Gastrocnemius medialis (tissue), 4 donors: ENCODE measurements around the gene UBA3. TPM values are rescaled to one million over a fixed set of nuclear protein-coding genes. Genes with fewer than 3 reads are reported as not detected.

Experiments used
- ATAC-seq, 2 donors: fragments of 150-250 bp; one replicate each; pipeline ENCODE4 v1.9.1; 2016
- DNase-seq, 2 donors: peaks; one replicate each; pipeline ENCODE4 v3.0.0-alpha.2; 2019
- H3K27ac ChIP-seq, 4 donors: fragments of 200-600 bp; sonication (generic); 1 replicate in 1 of 4; 2 replicates in 3 of 4; pipeline ENCODE4 v1.5.1; 2016 to 2018; ENCODE audit warnings: mild to moderate bottlenecking in 2 of 4, moderate library complexity in 1 of 4
- H3K27me3 ChIP-seq, 3 donors: fragments of 200-600 bp; sonication (generic) in 2 of 3; 1 replicate in 1 of 3; 2 replicates in 2 of 3; pipeline versions ENCODE4 v1.5.1 to v1.6.0; 2016 to 2019; ENCODE audit warnings: mild to moderate bottlenecking in 1 of 3, moderate library complexity in 1 of 3
- H3K36me3 ChIP-seq, 2 donors: fragments of 200-600 bp; sonication (generic) in 1 of 2; one replicate each; pipeline ENCODE4 v1.5.1; 2017 to 2018
- H3K4me1 ChIP-seq, 2 donors: fragments of 200-600 bp; sonication (generic) in 1 of 2; one replicate each; pipeline ENCODE4 v1.5.1; 2016 to 2017; ENCODE audit warnings: mild to moderate bottlenecking in 2 of 2
- H3K4me3 ChIP-seq, 4 donors: fragments of 200-600 bp; sonication (generic) in 3 of 4; 1 replicate in 1 of 4; 2 replicates in 3 of 4; pipeline ENCODE4 v1.5.1; 2016 to 2019; ENCODE audit warnings: mild to moderate bottlenecking in 2 of 4
- H3K9me3 ChIP-seq, 3 donors: fragments of 200-600 bp; sonication (generic) in 2 of 3; 1 replicate in 1 of 3; 2 replicates in 2 of 3; pipeline ENCODE4 v1.5.1; 2016 to 2019
- POLR2A ChIP-seq, 2 donors: fragments of 450-650 bp; IDR thresholded peaks; one replicate each; pipeline ENCODE4 v1.6.1; 2017; ENCODE audit warnings: antibody characterized with exemption in 2 of 2, mild to moderate bottlenecking in 2 of 2, moderate library complexity in 2 of 2
- in situ Hi-C, 4 donors: fragments of 200-750 bp; cut with MboI; loops; one replicate each; pipeline versions ENCODE4 v1.15.0 to v1.8.0; 2017; ENCODE audit warnings: low sequenced_read_pairs in 4 of 4
- intact Hi-C: fragments of 100-400 bp; cut with DNase I; formaldehyde crosslinking; loops from one replicate; pipeline ENCODE4 v1.15.1; 2023; ENCODE audit warnings: low total_unique reads
- total RNA-seq, 4 donors: library from RNA; depleted of rRNA; stranded (reverse); fragments of >200 nt; gene quantifications; one replicate each; pipeline versions ENCODE4 v1.1.0 to v1.2.3, GENCODE V29; 2016
- TF ChIP-seq, protein P1 (sequence below), 5 experiments: fragments of 450-650 bp in 3 of 5; fragments of 200-600 bp in 2 of 5; sonication (generic) in 2 of 5; IDR thresholded peaks in 4 of 5; conservative IDR thresholded peaks in 1 of 5; 1 replicate in 4 of 5; 2 replicates in 1 of 5; pipeline ENCODE4 v1.5.1; 2016 to 2019; ENCODE audit warnings: antibody characterized with exemption in 5 of 5, mild to moderate bottlenecking in 3 of 5, moderate library complexity in 3 of 5

UBA3 gene
- total RNA-seq, 4 donors from 2014 or later = 29.3 to 42.2 (median 36.0) TPM

DNA sequence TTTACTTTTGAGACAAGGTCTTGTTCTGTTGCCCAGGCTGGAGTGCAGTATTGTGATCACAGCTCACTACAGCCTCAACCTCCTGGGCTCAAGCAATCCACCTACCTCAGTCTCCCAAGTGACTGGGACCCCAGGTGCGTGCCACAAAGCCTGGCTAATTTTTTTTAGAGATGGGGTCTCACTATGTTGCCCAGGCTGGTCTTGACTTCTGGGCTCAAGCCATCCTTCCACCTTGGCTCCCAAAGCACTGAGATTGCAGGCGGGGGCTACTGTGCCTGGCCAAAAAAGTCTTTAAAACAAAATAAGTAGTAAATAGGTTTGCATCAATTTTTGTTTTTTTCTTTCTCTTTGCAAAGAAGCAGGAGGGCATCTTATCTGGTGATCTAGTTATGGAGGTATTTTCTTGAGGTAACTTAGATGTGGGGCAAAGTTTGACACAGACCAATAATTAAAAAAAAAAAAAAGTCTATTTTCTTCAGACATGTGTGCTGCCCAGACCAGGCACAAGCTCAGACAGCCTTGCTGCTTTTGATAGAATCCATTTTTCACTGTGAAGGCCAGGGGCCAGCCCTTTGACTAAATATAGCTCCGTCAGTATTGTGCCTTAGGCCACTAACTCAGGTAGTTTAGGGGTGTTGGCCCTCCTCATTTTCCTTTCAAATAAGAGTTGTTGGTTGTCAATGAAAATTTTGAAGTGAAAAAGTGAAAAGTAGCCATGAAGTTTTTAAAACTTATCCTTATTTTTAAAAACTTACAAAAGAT lies 7.0 kb upstream of the UBA3 start:
- Histone ChIP-seq H3K27me3 (no peaks in the 10 kb centered on the region), H3K9me3 (no peaks in the 10 kb centered on the region), H3K4me3 (peak overlapping the region; percentile 85 to 97 (median 88)), H3K27ac (peak overlapping the region; percentile 95 to 99 (median 97)), H3K36me3 (no peaks in the 10 kb centered on the region), H3K4me1 (peaks cover 79 to 82% of the 10 kb centered on the region in 2 donors)
- ATAC-seq = no peak
- TF ChIP-seq, protein P1, sequence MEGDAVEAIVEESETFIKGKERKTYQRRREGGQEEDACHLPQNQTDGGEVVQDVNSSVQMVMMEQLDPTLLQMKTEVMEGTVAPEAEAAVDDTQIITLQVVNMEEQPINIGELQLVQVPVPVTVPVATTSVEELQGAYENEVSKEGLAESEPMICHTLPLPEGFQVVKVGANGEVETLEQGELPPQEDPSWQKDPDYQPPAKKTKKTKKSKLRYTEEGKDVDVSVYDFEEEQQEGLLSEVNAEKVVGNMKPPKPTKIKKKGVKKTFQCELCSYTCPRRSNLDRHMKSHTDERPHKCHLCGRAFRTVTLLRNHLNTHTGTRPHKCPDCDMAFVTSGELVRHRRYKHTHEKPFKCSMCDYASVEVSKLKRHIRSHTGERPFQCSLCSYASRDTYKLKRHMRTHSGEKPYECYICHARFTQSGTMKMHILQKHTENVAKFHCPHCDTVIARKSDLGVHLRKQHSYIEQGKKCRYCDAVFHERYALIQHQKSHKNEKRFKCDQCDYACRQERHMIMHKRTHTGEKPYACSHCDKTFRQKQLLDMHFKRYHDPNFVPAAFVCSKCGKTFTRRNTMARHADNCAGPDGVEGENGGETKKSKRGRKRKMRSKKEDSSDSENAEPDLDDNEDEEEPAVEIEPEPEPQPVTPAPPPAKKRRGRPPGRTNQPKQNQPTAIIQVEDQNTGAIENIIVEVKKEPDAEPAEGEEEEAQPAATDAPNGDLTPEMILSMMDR (IDR thresholded peaks at IDR 0.05 in 4 of 5, conservative IDR thresholded peaks at IDR 0.05 in 1 of 5) = no peak
- TF ChIP-seq POLR2A (IDR thresholded peaks at IDR 0.05) = no peak
- in situ Hi-C loops (no loop called here), intact Hi-C loops (loop anchor here (2.0 kb wide), 1 partner anchor 32 kb away; no protein-coding TSS in a partner anchor)
- peak in 1 of 2 donors; percentile 57 for DNase-seq

DNA sequence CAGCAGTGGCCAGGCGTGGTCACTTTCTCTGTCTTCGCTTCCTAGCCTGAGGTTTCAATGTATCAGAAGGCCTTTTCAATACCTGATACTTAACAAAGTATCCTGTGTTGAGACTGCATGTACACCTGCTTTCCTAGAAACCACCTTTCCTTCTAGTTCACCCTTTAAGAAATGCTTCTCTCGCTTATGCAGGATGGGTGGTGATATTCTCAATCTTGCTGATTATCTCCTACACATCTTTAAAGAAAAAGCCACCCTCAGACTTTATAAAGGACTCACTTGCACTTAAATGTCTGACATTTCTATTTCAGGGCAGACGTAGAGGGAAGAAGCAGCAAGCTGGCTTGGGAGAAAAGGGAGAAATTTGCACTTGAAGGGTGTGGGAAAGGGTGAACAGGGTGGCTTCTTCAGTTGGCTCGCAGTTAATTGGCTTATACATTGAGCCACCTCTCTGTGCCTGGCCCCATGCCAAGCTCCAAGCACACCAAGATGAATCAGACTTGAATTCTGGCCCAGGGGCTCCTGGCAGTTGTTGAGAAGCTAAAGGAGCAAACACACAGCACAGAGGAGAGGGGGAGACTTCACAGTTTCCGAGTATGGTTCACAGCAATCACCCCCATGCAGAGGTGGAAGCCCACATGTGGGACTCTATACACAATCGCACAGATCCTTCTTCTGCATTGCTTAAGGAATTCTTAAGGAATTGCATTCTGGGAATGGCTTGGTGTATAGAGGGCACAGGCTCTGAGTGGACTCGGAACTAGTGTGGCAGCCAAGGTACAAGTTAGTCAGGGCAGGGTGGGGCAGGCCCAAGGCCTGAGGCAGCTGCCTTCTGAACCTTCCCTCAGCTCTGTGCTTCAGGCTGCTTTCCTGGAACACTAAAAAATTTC lies 5.9 kb upstream of the UBA3 start:
- Histone ChIP-seq H3K27me3 (no peaks in the 10 kb centered on the region), H3K4me1 (peaks cover 77 to 80% of the 10 kb centered on the region in 2 donors), H3K27ac (peak overlapping the region; percentile 95 to 99 (median 97)), H3K4me3 (peak overlapping the region; percentile 85 to 97 (median 88)), H3K9me3 (no peaks in the 10 kb centered on the region), H3K36me3 (no peaks in the 10 kb centered on the region)
- in situ Hi-C loops = no loop called here
- peak; percentile 51 to 61 for TF ChIP-seq POLR2A (IDR thresholded peaks at IDR 0.05)
- TF ChIP-seq, protein P1 (IDR thresholded peaks at IDR 0.05 in 4 of 5, conservative IDR thresholded peaks at IDR 0.05 in 1 of 5) = no peak
- intact Hi-C loops = loop anchor here (2.0 kb wide), 1 partner anchor 33 kb away; no protein-coding TSS in a partner anchor
- DNase-seq (peak; percentile 89 to 96), ATAC-seq (peak; percentile 53 to 57)

DNA sequence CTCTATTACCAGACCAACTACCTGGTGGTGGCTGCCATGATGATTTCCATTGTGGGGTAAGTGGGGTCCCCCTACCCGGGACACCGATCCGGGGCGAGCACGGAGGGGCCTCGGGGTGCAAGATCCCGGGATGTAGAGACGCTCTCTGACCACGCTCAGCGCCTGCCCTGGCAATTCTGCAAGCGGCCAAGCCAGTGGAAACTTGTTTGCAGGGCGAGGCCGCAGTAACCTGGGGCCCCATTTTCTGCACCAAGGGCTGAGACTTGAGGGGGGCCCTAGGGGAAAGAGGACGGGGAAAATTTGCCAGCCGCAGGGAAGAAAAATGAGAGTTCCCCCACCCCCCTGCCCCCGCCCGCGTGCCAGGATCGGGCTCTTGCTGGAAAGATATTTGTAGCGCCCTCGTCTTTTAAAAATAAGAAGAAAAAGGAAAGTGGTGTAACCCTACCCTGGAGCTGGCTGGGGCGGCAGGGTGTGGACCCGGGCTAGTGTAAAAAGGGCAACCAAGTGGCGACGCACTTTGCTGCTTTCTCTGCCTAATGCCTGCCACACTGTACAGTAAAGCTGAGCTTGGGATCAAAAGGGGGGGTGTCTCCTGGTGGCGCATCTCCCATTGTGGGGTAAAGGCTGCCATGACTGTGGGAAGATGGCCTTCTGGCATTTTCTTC lies 5.1 kb upstream of the UBA3 start:
- intact Hi-C loops (no loop called here), in situ Hi-C loops (no loop called here)
- Histone ChIP-seq H3K36me3 (no peaks in the 10 kb centered on the region), H3K4me3 (peak overlapping the region; percentile 85 to 97 (median 88)), H3K9me3 (no peaks in the 10 kb centered on the region), H3K27ac (peak overlapping the region; percentile 95 to 99 (median 97)), H3K4me1 (peaks cover 76 to 79% of the 10 kb centered on the region in 2 donors), H3K27me3 (no peaks in the 10 kb centered on the region)
- ATAC-seq (peak; percentile 3 to 7), DNase-seq (peak in 1 of 2 donors; percentile 56)
- TF ChIP-seq, protein P1 (IDR thresholded peaks at IDR 0.05 in 4 of 5, conservative IDR thresholded peaks at IDR 0.05 in 1 of 5) = no peak
- TF ChIP-seq POLR2A (IDR thresholded peaks at IDR 0.05) = no peak

DNA sequence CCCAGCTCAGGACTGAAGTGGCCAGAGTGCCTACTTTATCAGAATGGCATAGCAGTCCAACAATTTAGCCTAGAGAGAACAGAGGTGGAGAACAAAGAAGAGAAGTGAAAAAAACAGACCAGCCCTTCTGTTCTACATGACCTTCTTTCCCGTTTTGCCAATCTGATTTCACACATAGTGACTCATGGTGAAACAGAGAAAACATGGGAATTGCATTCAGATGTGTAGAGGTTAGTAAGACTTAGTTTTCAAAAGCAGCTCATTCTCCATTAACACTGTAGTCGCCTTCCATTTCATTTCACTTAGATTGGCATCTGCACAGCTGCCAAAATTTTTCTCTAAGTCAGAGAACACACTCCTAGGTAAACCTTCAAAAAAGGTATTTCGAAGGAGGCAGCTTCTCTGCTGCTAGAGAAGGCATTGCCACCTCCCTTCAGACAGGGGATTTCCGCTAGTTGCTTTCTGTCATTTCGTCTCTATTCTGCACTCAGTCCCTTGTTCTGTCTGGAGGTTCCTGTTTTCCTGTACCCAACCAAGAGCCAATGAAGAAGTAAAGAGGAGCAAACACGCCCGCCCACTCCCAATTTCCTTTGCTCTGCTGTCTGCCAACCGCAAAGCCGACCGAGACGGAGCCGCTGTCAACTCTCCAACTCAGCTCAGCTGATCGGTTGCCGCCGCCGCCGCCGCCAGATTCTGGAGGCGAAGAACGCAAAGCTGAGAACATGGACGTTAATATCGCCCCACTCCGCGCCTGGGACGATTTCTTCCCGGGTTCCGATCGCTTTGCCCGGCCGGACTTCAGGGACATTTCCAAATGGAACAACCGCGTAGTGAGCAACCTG lies 4.4 kb upstream of the UBA3 start, which contains the start of gene ARL6IP5:
Gene ARL6IP5, plus strand, starts transcription at position 612 of the 842 bp plus-strand sequence. Its CDS starts 111 bp downstream, at position 723.
- Histone ChIP-seq H3K9me3 (no peaks in the 10 kb centered on the region), H3K27me3 (no peaks in the 10 kb centered on the region), H3K27ac (peak within 1 kb of the TSS; percentile 95 to 99 (median 97)), H3K4me3 (peak within 1 kb of the TSS; percentile 85 to 97 (median 88)), H3K36me3 (no peaks in the 10 kb centered on the region), H3K4me1 (peaks cover 70 to 72% of the 10 kb centered on the region in 2 donors)
- peak; percentile 78 to 83 for TF ChIP-seq POLR2A (IDR thresholded peaks at IDR 0.05)
- TF ChIP-seq, protein P1 (IDR thresholded peaks at IDR 0.05 in 4 of 5, conservative IDR thresholded peaks at IDR 0.05 in 1 of 5) = no peak
- in situ Hi-C loops (no loop called here), intact Hi-C loops (no loop called here)
- ATAC-seq (peak; percentile 44 to 48), DNase-seq (peak; percentile 93)
